ENCODE measurements around the gene PRMT1. TPM values are rescaled to one million over a fixed set of nuclear protein-coding genes. Genes with fewer than 3 reads are reported as not detected.

PRMT1 gene
- total RNA-seq, 1 experiment from 2014 or later, result 527 TPM

GRCh38 chr19:49690656-49691242 is 13.7 kb downstream of the PRMT1 start, which contains the start of gene CPT1C (continued):
- TF ChIP-seq, protein P1, sequence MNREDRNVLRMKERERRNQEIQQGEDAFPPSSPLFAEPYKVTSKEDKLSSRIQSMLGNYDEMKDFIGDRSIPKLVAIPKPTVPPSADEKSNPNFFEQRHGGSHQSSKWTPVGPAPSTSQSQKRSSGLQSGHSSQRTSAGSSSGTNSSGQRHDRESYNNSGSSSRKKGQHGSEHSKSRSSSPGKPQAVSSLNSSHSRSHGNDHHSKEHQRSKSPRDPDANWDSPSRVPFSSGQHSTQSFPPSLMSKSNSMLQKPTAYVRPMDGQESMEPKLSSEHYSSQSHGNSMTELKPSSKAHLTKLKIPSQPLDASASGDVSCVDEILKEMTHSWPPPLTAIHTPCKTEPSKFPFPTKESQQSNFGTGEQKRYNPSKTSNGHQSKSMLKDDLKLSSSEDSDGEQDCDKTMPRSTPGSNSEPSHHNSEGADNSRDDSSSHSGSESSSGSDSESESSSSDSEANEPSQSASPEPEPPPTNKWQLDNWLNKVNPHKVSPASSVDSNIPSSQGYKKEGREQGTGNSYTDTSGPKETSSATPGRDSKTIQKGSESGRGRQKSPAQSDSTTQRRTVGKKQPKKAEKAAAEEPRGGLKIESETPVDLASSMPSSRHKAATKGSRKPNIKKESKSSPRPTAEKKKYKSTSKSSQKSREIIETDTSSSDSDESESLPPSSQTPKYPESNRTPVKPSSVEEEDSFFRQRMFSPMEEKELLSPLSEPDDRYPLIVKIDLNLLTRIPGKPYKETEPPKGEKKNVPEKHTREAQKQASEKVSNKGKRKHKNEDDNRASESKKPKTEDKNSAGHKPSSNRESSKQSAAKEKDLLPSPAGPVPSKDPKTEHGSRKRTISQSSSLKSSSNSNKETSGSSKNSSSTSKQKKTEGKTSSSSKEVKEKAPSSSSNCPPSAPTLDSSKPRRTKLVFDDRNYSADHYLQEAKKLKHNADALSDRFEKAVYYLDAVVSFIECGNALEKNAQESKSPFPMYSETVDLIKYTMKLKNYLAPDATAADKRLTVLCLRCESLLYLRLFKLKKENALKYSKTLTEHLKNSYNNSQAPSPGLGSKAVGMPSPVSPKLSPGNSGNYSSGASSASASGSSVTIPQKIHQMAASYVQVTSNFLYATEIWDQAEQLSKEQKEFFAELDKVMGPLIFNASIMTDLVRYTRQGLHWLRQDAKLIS (CRISPR knock-in tag; IDR thresholded peaks at IDR 0.05; ENCODE audit: borderline replicate concordance), result no peak
- TF ChIP-seq FOXP1 (CRISPR knock-in tag; IDR thresholded peaks at IDR 0.05; ENCODE audit: borderline replicate concordance) (no peak), TEAD1 (CRISPR knock-in tag; IDR thresholded peaks at IDR 0.05) (peak; percentile 89), GTF2I (CRISPR knock-in tag; conservative IDR thresholded peaks at IDR 0.05) (no peak), FOXK1 (CRISPR knock-in tag; IDR thresholded peaks at IDR 0.05) (no peak), AR (CRISPR knock-in tag; IDR thresholded peaks at IDR 0.05) (no peak), OVOL2 (CRISPR knock-in tag; IDR thresholded peaks at IDR 0.05; ENCODE audit: borderline replicate concordance) (no peak), NFE2L1 (CRISPR knock-in tag; IDR thresholded peaks at IDR 0.05) (no peak), ELF4 (CRISPR knock-in tag; IDR thresholded peaks at IDR 0.05; ENCODE audit: low read depth) (no peak), STAT6 (CRISPR knock-in tag; conservative IDR thresholded peaks at IDR 0.05; ENCODE audit: low read depth) (no peak), IRF1 (CRISPR knock-in tag; IDR thresholded peaks at IDR 0.05) (0 out of 2 replicates have a peak, but pooled peaks have one; percentile 19), SMAD3 (CRISPR knock-in tag; IDR thresholded peaks at IDR 0.05; ENCODE audit: borderline replicate concordance) (peak; percentile 82; the same call in 1 of the 2 replicates), JAZF1 (CRISPR knock-in tag; IDR thresholded peaks at IDR 0.05) (no peak)
- TF ChIP-seq, protein P2, sequence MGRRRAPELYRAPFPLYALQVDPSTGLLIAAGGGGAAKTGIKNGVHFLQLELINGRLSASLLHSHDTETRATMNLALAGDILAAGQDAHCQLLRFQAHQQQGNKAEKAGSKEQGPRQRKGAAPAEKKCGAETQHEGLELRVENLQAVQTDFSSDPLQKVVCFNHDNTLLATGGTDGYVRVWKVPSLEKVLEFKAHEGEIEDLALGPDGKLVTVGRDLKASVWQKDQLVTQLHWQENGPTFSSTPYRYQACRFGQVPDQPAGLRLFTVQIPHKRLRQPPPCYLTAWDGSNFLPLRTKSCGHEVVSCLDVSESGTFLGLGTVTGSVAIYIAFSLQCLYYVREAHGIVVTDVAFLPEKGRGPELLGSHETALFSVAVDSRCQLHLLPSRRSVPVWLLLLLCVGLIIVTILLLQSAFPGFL (CRISPR knock-in tag; IDR thresholded peaks at IDR 0.05; ENCODE audit: borderline replicate concordance), result no peak
- TF ChIP-seq, protein P3, sequence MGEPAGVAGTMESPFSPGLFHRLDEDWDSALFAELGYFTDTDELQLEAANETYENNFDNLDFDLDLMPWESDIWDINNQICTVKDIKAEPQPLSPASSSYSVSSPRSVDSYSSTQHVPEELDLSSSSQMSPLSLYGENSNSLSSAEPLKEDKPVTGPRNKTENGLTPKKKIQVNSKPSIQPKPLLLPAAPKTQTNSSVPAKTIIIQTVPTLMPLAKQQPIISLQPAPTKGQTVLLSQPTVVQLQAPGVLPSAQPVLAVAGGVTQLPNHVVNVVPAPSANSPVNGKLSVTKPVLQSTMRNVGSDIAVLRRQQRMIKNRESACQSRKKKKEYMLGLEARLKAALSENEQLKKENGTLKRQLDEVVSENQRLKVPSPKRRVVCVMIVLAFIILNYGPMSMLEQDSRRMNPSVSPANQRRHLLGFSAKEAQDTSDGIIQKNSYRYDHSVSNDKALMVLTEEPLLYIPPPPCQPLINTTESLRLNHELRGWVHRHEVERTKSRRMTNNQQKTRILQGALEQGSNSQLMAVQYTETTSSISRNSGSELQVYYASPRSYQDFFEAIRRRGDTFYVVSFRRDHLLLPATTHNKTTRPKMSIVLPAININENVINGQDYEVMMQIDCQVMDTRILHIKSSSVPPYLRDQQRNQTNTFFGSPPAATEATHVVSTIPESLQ (CRISPR knock-in tag; IDR thresholded peaks at IDR 0.05), result peak; percentile 59; the same call in 1 of the 2 replicates
- TF ChIP-seq, protein P4, sequence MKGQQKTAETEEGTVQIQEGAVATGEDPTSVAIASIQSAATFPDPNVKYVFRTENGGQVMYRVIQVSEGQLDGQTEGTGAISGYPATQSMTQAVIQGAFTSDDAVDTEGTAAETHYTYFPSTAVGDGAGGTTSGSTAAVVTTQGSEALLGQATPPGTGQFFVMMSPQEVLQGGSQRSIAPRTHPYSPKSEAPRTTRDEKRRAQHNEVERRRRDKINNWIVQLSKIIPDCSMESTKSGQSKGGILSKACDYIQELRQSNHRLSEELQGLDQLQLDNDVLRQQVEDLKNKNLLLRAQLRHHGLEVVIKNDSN (CRISPR knock-in tag; IDR thresholded peaks at IDR 0.05), result no peak
- TF ChIP-seq, protein P5, sequence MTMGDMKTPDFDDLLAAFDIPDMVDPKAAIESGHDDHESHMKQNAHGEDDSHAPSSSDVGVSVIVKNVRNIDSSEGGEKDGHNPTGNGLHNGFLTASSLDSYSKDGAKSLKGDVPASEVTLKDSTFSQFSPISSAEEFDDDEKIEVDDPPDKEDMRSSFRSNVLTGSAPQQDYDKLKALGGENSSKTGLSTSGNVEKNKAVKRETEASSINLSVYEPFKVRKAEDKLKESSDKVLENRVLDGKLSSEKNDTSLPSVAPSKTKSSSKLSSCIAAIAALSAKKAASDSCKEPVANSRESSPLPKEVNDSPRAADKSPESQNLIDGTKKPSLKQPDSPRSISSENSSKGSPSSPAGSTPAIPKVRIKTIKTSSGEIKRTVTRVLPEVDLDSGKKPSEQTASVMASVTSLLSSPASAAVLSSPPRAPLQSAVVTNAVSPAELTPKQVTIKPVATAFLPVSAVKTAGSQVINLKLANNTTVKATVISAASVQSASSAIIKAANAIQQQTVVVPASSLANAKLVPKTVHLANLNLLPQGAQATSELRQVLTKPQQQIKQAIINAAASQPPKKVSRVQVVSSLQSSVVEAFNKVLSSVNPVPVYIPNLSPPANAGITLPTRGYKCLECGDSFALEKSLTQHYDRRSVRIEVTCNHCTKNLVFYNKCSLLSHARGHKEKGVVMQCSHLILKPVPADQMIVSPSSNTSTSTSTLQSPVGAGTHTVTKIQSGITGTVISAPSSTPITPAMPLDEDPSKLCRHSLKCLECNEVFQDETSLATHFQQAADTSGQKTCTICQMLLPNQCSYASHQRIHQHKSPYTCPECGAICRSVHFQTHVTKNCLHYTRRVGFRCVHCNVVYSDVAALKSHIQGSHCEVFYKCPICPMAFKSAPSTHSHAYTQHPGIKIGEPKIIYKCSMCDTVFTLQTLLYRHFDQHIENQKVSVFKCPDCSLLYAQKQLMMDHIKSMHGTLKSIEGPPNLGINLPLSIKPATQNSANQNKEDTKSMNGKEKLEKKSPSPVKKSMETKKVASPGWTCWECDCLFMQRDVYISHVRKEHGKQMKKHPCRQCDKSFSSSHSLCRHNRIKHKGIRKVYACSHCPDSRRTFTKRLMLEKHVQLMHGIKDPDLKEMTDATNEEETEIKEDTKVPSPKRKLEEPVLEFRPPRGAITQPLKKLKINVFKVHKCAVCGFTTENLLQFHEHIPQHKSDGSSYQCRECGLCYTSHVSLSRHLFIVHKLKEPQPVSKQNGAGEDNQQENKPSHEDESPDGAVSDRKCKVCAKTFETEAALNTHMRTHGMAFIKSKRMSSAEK (CRISPR knock-in tag; IDR thresholded peaks at IDR 0.05; ENCODE audit: borderline replicate concordance), result no peak

Measured in WTC11 (cell line).